ENCODE measurements around the gene EPM2A.

GRCh38 chr6:145627451-145627850 lies 107.9 kb downstream of the EPM2A start:
- TF ChIP-seq, protein P1, sequence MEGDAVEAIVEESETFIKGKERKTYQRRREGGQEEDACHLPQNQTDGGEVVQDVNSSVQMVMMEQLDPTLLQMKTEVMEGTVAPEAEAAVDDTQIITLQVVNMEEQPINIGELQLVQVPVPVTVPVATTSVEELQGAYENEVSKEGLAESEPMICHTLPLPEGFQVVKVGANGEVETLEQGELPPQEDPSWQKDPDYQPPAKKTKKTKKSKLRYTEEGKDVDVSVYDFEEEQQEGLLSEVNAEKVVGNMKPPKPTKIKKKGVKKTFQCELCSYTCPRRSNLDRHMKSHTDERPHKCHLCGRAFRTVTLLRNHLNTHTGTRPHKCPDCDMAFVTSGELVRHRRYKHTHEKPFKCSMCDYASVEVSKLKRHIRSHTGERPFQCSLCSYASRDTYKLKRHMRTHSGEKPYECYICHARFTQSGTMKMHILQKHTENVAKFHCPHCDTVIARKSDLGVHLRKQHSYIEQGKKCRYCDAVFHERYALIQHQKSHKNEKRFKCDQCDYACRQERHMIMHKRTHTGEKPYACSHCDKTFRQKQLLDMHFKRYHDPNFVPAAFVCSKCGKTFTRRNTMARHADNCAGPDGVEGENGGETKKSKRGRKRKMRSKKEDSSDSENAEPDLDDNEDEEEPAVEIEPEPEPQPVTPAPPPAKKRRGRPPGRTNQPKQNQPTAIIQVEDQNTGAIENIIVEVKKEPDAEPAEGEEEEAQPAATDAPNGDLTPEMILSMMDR (conservative IDR thresholded peaks at IDR 0.05; ENCODE audit: low read depth, low read length), result no peak
- TF ChIP-seq EZH2 (IDR thresholded peaks at IDR 0.05; ENCODE audit: borderline replicate concordance, low read depth, low read length, poor library complexity, severe bottlenecking), result no peak
